ENCODE data around the gene ZFYVE26.
A peak's percentile ranks its signal among the peaks of the same experiment; 100 is the strongest.
"Not testable (repeated sequence)": the region's sequence is repeated elsewhere in the genome, so short reads cannot be mapped to it uniquely, and the experiment has no call there.

ZFYVE26 gene

GRCh38 chr14:67704484-67705089, 111.8 kb downstream of the ZFYVE26 start:
- peak; percentile 63 to 84 for DNase-seq

- DNase-seq: no peak
Observed at GRCh38 chr14:67703997-67704396, 112.4 kb downstream of the ZFYVE26 start.

GRCh38 chr14:67701492-67701891, 114.9 kb downstream of the ZFYVE26 start, which contains the start of gene RDH12:
Gene RDH12 (plus strand): TSS chr14:67701886. CDS start chr14:67722643, 20,757 bp downstream.
- DNase-seq: not testable (repeated sequence)

GRCh38 chr14:67698179-67698578, 118.2 kb downstream of the ZFYVE26 start:
- no peak for DNase-seq

- no peak for DNase-seq
Observed at GRCh38 chr14:67697006-67697405, 119.4 kb downstream of the ZFYVE26 start.

Measured in NCI-H524 (cell line).